Endothelial cell of umbilical vein (primary cell): ENCODE data around the gene RPS6KL1. TPM values are rescaled to one million over a fixed set of nuclear protein-coding genes. Genes with fewer than 3 reads are reported as not detected.

Experiments
- BruUV-seq: library from RNA; stranded (reverse); fragments of 400-500 nt; replicated peaks from 2 replicates; lab custom pipeline; 2021; lab: Mats Ljungman, UMichigan
- CTCF ChIA-PET: fragments of 300-600, 350-600 bp; sonication (Branson Sonifier 250); formaldehyde crosslinking; loops from one replicate; lab custom pipeline; 2021; ENCODE audit warnings: antibody characterized with exemption, inconsistent platforms; lab: Charles Lee
- POLR2A ChIA-PET: fragments of 300-600, 350-600 bp; sonication (Branson Sonifier 250); formaldehyde crosslinking; loops from one replicate; lab custom pipeline; 2021; ENCODE audit warnings: antibody characterized with exemption, inconsistent platforms; lab: Charles Lee
- DNase-seq: peaks from one replicate; pipeline ENCODE4 v3.0.0-alpha.2; 2011; ENCODE audit warnings: low read depth, low spot score
- FAIRE-seq: peaks from 2 replicates; lab custom pipeline; 2011; peaks lifted over from hg19 to GRCh38; lab: Jason Lieb, UNC
- H2AFZ ChIP-seq: 2 replicates; pipeline ENCODE4 v1.6.0; 2012; ENCODE audit warnings: low read depth, low read length, control low read depth, inconsistent platforms
- H3K27ac ChIP-seq: 2 replicates; pipeline ENCODE4 v1.5.1; 2011; ENCODE audit warnings: low read depth, mild to moderate bottlenecking, control low read depth, low read length, moderate library complexity; ENCODE audit not compliant: insufficient read depth
- H3K27me3 ChIP-seq, 2 experiments: 2 replicates each; pipeline versions ENCODE4 v1.6.0 to v1.6.1; 2011; ENCODE audit warnings: low read length in 2 of 2, mixed read lengths in 1 of 2; ENCODE audit not compliant: control insufficient read depth in 2 of 2, insufficient read depth in 2 of 2
- H3K36me3 ChIP-seq, 2 experiments: 2 replicates in 1 of 2; 3 replicates in 1 of 2; pipeline ENCODE4 v1.5.1; 2011; ENCODE audit warnings: low read length in 2 of 2, mild to moderate bottlenecking in 1 of 2, moderate library complexity in 1 of 2; ENCODE audit not compliant: control insufficient read depth in 2 of 2, insufficient read depth in 2 of 2; ENCODE audit errors: extremely low read depth in 1 of 2
- H3K4me1 ChIP-seq: 3 replicates; pipeline ENCODE4 v1.5.1; 2011; ENCODE audit warnings: mild to moderate bottlenecking, low read length; ENCODE audit not compliant: control insufficient read depth, insufficient read depth; ENCODE audit errors: extremely low read depth
- H3K4me2 ChIP-seq: 2 replicates; pipeline ENCODE4 v1.6.1; 2011; ENCODE audit warnings: low read length, control low read depth, mixed read lengths; ENCODE audit not compliant: insufficient read depth
- H3K4me3 ChIP-seq, 3 experiments: fragments of 200-600 bp in 1 of 3; sonication (generic), shearing (Covaris generic) in 1 of 3; replicated peaks in 1 of 3; 2 replicates each; pipeline ENCODE4 v1.5.1; 2011 to 2016; ENCODE audit warnings: control low read depth in 3 of 3, low read length in 3 of 3, mild to moderate bottlenecking in 2 of 3, inconsistent platforms in 1 of 3, low read depth in 1 of 3, moderate library complexity in 1 of 3; ENCODE audit not compliant: insufficient read depth in 1 of 3
- H3K79me2 ChIP-seq: 2 replicates; pipeline ENCODE4 v1.6.0; 2012; ENCODE audit warnings: low read length, inconsistent platforms; ENCODE audit not compliant: control insufficient read depth, insufficient read depth
- H3K9ac ChIP-seq: replicated peaks from 2 replicates; pipeline ENCODE3; 2011; ENCODE audit warnings: low read length, control low read depth; ENCODE audit not compliant: insufficient read depth; ENCODE audit errors: extremely low read depth
- H3K9me1 ChIP-seq: replicated peaks from 3 replicates; pipeline ENCODE4 v1.6.0; 2011; ENCODE audit warnings: mild to moderate bottlenecking, low read length; ENCODE audit not compliant: control insufficient read depth, insufficient read depth; ENCODE audit errors: extremely low read depth
- H3K9me3 ChIP-seq: replicated peaks from 2 replicates; pipeline ENCODE4 v1.5.1; 2012; ENCODE audit warnings: low read length, inconsistent platforms; ENCODE audit not compliant: control insufficient read depth, insufficient read depth
- H4K20me1 ChIP-seq: replicated peaks from 2 replicates; pipeline ENCODE3; 2011; ENCODE audit warnings: mild to moderate bottlenecking, low read length; ENCODE audit not compliant: control insufficient read depth, insufficient read depth; ENCODE audit errors: extremely low read depth
- FOS ChIP-seq: IDR thresholded peaks from 2 replicates; pipeline ENCODE4 v1.6.1; 2011; ENCODE audit warnings: mild to moderate bottlenecking, low read length, moderate library complexity, borderline replicate concordance; ENCODE audit not compliant: insufficient read depth
- GATA2 ChIP-seq: IDR thresholded peaks from 2 replicates; pipeline ENCODE4 v1.7.0; 2011; ENCODE audit warnings: low read depth, mild to moderate bottlenecking, moderate library complexity, mixed read lengths, low read length; ENCODE audit not compliant: insufficient read length, insufficient read depth
- JUN ChIP-seq: IDR thresholded peaks from 2 replicates; pipeline ENCODE4 v1.6.1; 2011; ENCODE audit warnings: borderline replicate concordance, low read depth; ENCODE audit not compliant: insufficient read length, insufficient read depth
- MYC ChIP-seq: IDR thresholded peaks from one replicate; pipeline ENCODE4 v1.6.1; 2011; ENCODE audit warnings: mild to moderate bottlenecking, low read depth, low read length
- POLR2A ChIP-seq: IDR thresholded peaks from 2 replicates; pipeline ENCODE4 v1.6.1; 2012; ENCODE audit warnings: low read depth, mild to moderate bottlenecking, control low read depth, low read length
- POLR2AphosphoS5 ChIP-seq: IDR thresholded peaks from 2 replicates; pipeline ENCODE4 v1.6.1; 2012; ENCODE audit warnings: low read depth, mild to moderate bottlenecking, control low read depth, low read length, moderate library complexity; ENCODE audit not compliant: insufficient read depth
- dilution Hi-C: fragments of 300-500 bp; cut with MboI; formaldehyde crosslinking; loops from one replicate; pipeline ENCODE4 v1.15.0; 2019; ENCODE audit warnings: low sequenced_read_pairs; ENCODE audit not compliant: extremely low pct_ligation_motif_present
- intact Hi-C: fragments of 100-400 bp; cut with micrococcal nuclease; formaldehyde crosslinking; loops from one replicate; pipeline ENCODE4 v1.10.0; 2022
- polyA plus RNA-seq, 4 experiments: library from polyadenylated mRNA; depleted of rRNA in 3 of 4; stranded (reverse) in 3 of 4; unstranded in 1 of 4; fragments of >200 nt; gene quantifications; 2 replicates each; pipeline versions ENCODE4 v1.2.1 to v1.2.3, GENCODE V29; 2011 to 2012; ENCODE audit warnings: missing spikeins in 1 of 4
- total RNA-seq: library from RNA; stranded (reverse); gene quantifications from 2 replicates; pipeline ENCODE4 v1.2.3, GENCODE V29; 2021
- TF ChIP-seq, protein P1 (sequence below), 2 donors: IDR thresholded peaks; 1 replicate in 1 of 2; 2 replicates in 1 of 2; pipeline ENCODE4 v1.5.1; 2011; ENCODE audit warnings: low read length in 2 of 2, mild to moderate bottlenecking in 2 of 2, moderate library complexity in 2 of 2, control low read depth in 1 of 2, inconsistent platforms in 1 of 2, low read depth in 1 of 2; ENCODE audit not compliant: insufficient read depth in 1 of 2; ENCODE audit errors: extremely low read depth in 1 of 2

Gene RPS6KL1
- total and polyA plus RNA-seq, 2 donors (not counting 3 experiments of a cell fraction or from before 2014, with no cell fraction given): 10.2 to 23.8 TPM

DNA sequence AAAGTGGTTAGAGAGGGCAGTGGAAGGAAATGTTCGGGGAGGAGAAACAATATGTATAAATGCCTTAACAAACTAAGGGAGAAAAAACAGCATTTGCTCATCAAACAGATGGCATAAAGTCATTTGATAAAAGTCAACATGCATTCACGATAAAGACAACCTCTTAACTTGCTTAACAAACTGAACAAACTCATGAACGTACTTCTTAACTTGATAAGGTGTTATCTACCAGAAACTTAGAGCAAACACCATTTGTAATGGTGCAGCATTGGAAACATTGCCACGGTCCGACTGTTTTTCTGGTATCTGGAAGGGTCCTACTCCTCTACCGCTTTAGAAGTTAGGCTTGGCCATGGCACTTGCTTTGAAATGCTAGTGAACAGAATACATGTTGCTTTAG lies 4.2 kb upstream of the RPS6KL1 start:
- no peak for TF ChIP-seq POLR2AphosphoS5
- no peak for TF ChIP-seq GATA2
- no peak for TF ChIP-seq POLR2A
- TF ChIP-seq JUN: no peak
- no peak for TF ChIP-seq MYC
- TF ChIP-seq, protein P1, sequence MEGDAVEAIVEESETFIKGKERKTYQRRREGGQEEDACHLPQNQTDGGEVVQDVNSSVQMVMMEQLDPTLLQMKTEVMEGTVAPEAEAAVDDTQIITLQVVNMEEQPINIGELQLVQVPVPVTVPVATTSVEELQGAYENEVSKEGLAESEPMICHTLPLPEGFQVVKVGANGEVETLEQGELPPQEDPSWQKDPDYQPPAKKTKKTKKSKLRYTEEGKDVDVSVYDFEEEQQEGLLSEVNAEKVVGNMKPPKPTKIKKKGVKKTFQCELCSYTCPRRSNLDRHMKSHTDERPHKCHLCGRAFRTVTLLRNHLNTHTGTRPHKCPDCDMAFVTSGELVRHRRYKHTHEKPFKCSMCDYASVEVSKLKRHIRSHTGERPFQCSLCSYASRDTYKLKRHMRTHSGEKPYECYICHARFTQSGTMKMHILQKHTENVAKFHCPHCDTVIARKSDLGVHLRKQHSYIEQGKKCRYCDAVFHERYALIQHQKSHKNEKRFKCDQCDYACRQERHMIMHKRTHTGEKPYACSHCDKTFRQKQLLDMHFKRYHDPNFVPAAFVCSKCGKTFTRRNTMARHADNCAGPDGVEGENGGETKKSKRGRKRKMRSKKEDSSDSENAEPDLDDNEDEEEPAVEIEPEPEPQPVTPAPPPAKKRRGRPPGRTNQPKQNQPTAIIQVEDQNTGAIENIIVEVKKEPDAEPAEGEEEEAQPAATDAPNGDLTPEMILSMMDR (IDR thresholded peaks at IDR 0.05; ENCODE audit: extremely low read depth in 1 of 2, insufficient read depth in 1 of 2, low read depth in 1 of 2, low read length in 2 of 2): no peak
- no peak for TF ChIP-seq FOS
- dilution Hi-C loops (no loop called here), intact Hi-C loops (no loop called here)
- POLR2A ChIA-PET: no interaction called here
- H3K27me3 ChIP-seq: no peaks in the 10 kb centered on the region
- no peaks in the 10 kb centered on the region for H3K36me3 ChIP-seq
- BruUV-seq: no TSS peak
- no peaks in the 10 kb centered on the region for H4K20me1 ChIP-seq
- no peak overlapping the region for H3K4me3 ChIP-seq
- H3K9ac ChIP-seq: no peak overlapping the region
- H2AFZ ChIP-seq: no peak overlapping the region
- no peak for DNase-seq
- no peaks in the 10 kb centered on the region for H3K79me2 ChIP-seq
- peaks cover 5% of the 10 kb centered on the region for H3K4me1 ChIP-seq
- no peak for FAIRE-seq
- CTCF ChIA-PET: no interaction called here
- H3K9me3 ChIP-seq: no peaks in the 10 kb centered on the region
- H3K9me1 ChIP-seq: no peaks in the 10 kb centered on the region
- H3K27ac ChIP-seq: no peak overlapping the region
- no peak overlapping the region for H3K4me2 ChIP-seq
